GM19438 (cell line): ENCODE measurements around the gene ING4.

Experiments used
- ATAC-seq: cut with Tn5 transposase; IDR thresholded peaks from one replicate; pipeline ENCODE4 v1.9.1; 2021; ENCODE audit warnings: low read depth; ENCODE audit not compliant: unreplicated experiment

The ING4 gene

DNA sequence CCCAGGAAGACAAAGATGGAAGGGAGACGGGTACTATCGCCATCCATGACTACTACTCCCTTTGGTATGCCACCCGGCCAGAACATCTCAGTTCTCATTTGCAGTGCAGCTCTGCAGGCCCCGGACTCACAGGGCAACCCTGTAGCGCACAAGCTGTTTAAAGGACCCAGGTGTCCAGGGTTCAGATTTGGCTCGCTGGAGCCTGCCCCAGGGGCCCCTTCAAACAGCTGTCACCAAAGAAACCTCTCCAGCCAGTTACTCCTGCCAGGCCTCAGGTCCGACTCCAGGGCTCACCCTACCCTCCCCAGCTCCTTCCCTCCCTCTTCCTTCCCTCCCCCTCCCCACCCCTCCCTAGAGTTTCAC, 50.3 kb downstream of the ING4 start:
- no peak for ATAC-seq

DNA sequence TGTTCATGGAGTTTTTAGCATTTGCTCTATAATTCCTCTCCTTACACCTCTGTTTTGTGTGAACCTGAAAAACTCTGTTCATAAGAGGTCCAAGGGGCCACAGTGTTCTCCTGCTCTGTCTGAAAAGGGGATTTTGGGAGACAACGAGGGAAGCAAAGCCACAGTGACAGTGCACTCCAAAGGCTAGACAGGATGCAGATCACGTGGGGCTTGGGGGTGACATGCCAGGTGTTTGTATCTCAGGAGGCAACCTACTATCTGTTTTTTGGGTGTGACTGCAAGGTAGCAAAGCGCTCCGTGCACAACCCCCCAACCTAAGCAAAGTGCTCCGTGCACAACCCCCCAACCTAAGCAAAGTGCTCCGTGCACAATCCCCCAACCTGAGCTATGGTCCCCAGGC, 50.7 kb downstream of the ING4 start:
- no peak for ATAC-seq

DNA sequence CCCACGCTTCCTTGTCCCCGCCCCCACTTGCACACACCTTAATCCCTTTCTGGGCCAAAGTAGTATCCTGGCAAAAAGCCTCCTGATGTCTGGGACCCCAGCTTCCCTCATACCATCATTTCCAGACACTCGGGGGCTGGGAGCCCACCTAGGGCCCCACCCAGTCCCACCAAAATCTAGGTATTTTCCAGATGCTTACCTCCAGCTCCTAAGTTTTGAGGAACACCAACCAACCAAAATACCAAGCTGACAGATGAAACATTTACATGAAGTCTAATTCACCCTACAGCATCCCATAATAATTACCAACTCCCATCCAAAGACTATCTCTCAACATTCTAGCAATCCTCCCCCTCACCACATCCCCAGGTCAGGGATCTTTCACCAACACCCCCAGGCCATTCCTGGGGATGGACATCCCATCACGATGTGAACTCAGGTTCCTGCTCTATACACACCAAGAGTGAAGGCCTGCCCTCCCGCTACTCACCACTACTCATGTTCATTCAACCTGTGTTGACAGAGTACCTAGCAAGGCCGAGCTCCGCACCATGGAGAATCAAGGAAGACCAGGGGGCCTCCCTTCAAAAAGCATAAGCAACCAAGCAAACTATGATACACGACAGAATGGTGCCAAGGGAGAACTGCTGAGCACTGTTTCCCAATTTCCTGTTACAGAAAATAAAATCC, 54.2 kb downstream of the ING4 start:
- ATAC-seq = no peak

DNA sequence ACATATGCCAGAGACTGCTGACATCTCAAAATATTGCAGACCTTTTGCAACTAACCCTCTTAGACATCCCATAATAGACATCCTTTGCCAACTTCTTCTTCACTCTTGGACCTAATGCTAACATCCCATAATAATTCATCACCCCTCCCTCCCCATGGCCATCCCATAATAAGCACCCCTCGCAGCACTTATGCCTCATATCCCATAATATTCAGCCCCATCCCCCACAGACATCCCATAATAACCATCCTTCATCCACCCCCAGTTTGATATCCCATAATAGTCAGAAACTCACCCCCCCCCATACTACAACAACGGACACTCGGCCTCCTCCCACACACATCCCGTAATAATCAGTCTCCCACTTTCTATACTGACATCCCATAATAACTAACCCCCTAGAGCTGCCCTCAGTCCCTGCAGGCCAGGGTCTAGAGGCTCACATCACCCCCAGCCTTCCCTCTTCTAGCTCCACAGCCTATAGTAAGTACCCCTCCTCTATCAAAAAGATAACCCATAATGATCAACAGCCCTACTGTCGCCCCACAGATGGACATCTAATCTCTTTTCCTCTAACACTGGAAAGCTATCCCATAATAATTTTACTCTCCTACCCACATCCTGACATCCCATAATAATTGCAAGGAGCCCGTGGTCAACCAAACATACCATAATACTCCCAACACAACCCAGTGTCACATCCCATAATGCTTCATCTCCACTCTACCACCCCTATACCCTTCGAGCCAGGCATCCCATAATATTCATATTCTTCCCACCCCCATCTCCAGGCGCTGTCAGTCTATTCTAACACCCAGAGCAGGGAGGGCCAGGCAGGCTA, 54.9 kb downstream of the ING4 start:
- ATAC-seq = no peak

DNA sequence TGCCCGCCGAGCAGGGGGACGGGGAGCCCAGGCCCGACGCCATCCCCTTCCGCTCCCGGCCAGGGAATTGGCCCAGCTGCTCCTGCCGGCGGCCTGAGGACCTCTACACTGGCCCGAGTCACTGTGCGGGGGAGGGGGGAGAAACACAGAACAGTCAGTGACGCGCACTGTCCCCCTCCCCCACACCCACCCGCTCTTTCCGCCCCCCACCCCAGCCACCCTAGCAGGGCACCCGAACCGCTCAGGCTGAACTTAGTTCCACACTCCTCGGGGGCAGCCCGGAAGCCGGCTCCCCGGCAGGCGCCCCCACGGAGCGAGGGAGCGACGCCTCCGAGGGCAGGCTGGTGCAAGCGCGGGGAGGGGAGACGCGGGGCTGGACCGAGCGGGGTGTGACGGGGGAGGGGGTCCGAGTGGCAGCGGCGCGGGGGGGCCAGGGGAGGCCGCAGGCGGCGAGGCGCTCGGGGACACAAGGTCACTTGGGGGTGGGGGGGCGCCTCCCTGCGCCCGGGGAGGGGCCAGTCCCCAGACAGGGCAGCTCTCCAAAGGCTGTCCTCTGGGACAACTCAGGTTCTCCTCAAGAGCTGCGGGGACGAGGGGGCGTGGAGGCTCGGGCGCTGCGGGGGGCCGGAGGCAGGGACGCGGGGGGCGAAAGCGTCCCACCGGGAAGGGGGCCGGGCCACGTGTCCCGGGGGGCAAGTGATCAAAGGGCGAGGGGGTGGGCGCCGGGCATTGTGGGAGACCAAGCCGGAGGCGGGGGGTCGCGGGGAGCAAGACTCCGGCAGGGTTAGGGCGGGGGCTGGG, 56.4 kb downstream of the ING4 start:
- ATAC-seq = no peak

DNA sequence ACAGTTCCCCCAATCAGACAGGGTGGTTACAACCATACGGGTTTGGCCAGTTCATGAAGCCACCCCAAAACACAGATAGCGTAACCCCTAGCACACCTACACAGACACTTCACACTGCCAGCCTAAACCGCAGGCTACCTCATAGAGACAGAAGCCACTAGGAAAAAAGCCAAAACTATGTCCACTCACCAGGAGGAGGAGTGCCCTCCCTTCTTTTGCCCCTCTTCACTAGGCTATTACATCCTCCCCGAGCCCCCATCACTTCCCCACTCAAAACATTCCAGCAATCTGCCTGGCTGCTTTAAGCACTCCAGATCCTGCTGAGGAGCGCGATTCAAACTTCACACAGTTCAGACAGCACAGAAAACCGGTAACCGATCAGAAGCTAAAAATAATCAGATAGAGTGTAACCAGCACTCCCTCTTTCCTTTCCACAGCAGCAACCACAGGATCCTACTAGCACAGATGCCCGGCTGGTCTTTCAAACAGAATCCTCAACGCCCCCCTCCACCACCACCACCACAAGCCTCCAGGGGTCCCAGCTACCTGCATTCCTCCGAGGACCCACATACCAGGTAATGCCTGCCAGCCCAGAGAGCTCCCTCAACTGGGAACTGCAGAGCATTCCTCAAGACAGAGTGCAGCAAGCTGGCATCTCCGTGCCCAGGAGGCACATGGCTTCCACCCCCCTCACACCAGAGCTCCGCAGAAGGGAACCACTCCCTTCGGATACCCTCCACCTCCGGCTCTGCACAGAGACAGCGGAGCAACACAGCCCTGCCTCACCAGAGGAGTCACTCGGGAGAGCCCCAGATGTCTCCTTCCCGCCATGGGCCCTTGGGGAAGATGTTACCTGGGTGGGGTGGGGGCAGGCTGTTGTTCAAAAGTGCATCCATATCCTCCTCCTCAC, 57.2 kb downstream of the ING4 start:
- no peak for ATAC-seq

DNA sequence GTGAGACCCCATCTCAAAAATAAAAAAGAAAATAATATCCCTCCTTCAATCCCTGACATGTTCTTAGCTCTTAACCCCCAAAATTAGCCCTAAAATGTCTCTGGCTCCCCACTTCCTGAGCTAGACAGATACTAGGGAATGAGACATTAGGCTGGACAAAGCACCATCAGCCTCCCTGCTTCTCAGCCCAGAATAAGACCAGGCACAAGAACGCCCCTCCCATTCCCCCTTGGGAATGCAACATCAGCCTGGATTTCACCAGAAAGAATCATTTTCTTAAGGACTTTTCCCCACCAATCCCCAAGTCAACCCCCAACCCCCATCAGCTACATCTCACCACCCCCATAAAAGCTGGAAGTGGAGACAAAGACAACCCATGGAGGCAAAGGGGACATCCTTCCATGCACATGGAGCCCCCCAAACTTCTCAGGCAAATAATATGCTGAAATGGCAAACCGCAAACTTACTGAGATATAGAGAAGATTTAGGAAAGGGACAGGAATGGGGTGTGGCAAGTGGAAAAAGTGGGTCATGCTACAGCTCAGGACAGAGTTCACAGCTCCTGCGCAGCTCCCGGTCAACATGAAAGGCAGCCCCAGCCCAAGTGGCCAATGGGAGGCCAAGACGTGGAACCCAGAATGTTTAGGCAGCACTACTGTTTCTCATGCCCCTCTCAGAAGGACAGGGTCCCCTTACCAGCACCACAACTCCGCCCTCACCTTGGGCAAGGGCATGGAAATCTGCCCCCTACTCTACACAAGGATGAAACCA, 58.5 kb downstream of the ING4 start:
- no peak for ATAC-seq

DNA sequence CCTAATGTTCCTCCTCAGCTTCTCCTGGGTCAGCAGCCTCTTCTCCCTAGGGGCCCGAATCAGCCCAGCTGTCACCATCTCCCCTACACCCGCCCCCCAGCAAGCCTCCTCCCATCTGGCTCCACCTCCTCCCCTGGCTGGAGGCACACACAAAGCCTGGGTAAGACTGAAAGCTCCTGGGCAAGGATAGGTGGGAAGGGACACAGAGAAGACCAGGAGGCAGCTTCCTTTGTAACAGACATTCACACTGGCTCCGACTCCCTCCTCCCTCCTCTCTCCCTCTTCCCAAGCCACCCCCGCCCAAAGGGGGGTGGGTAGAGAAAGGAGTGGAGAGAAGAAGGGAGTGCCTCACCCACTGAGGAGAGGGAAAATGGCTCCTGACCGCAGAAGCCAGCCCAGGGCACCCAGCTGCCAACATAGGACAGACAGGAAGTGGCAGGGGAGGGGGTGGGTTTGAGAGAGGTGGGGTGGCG, 59.8 kb downstream of the ING4 start:
- no peak for ATAC-seq

DNA sequence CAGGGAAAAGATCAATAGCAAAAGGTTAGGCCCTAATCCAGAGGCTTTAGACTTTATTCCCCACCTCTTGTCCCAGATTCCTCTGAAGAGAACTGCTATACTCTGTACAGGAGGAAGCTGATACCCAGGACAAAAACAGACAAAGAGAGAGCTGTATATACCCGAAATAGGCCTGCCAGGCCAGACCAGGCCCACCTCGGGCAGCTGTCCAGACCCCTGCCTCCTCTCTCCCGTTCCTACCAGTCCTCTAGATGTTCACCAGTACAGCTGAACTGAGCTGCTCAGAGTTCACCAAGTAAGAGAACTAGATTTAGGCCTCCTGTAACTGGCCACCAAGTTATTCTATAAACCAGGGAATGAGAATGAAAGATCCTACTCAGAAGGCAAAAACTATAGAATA, 60.4 kb downstream of the ING4 start:
- ATAC-seq = no peak
